Effector memory CD4-positive, alpha-beta T cell (primary cell): ENCODE data around the gene ZNF524.

Experiments used
- DNase-seq, 3 donors: peaks; one replicate each; pipeline ENCODE4 v3.0.0-alpha.2; 2020
- H3K27ac ChIP-seq: 2 replicates; pipeline ENCODE4 v1.7.0; 2013; ENCODE audit warnings: mild to moderate bottlenecking, low read length, moderate library complexity; ENCODE audit not compliant: insufficient read depth, poor library complexity, severe bottlenecking
- H3K27me3 ChIP-seq: replicated peaks from 2 replicates; pipeline ENCODE4 v1.7.0; 2013; ENCODE audit warnings: mild to moderate bottlenecking, low read length; ENCODE audit not compliant: insufficient read depth, control insufficient read depth, poor library complexity, severe bottlenecking
- H3K36me3 ChIP-seq: 2 replicates; pipeline ENCODE4 v1.7.0; 2013; ENCODE audit warnings: mild to moderate bottlenecking, low read length, moderate library complexity; ENCODE audit not compliant: control insufficient read depth, insufficient read depth
- H3K4me1 ChIP-seq: 2 replicates; pipeline ENCODE4 v1.7.0; 2013; ENCODE audit warnings: low read length, mild to moderate bottlenecking; ENCODE audit not compliant: control insufficient read depth, insufficient read depth, poor library complexity, severe bottlenecking
- H3K4me3 ChIP-seq: 2 replicates; pipeline ENCODE4 v1.7.0; 2013; ENCODE audit warnings: low read length, low read depth, mild to moderate bottlenecking; ENCODE audit not compliant: insufficient read depth, poor library complexity, severe bottlenecking
- H3K9me3 ChIP-seq: 2 replicates; pipeline ENCODE4 v1.7.0; 2013; ENCODE audit warnings: mild to moderate bottlenecking, low read length, moderate library complexity; ENCODE audit not compliant: control insufficient read depth

ZNF524 gene

GRCh38 chr19:55625004-55625326 is 24.9 kb downstream of the ZNF524 start:
- Histone ChIP-seq H3K27me3 (no peaks in the 10 kb centered on the region), H3K9me3 (no peaks in the 10 kb centered on the region), H3K27ac (peak overlapping the region; percentile 97), H3K4me3 (peak overlapping the region; percentile 83), H3K36me3 (peaks cover 4% of the 10 kb centered on the region), H3K4me1 (peaks cover 14% of the 10 kb centered on the region)
- no peak for DNase-seq

GRCh38 chr19:55626350-55626749 is 26.3 kb downstream of the ZNF524 start:
- Histone ChIP-seq H3K36me3 (no peaks in the 10 kb centered on the region), H3K27me3 (no peaks in the 10 kb centered on the region), H3K27ac (peak overlapping the region; percentile 65), H3K9me3 (no peaks in the 10 kb centered on the region), H3K4me3 (no peak overlapping the region), H3K4me1 (peaks cover 14% of the 10 kb centered on the region)
- peak; percentile 54 to 64 (median 60) for DNase-seq

GRCh38 chr19:55632463-55632834 is 32.4 kb downstream of the ZNF524 start:
- no peak overlapping the region for H3K27ac ChIP-seq
- H3K36me3 ChIP-seq: no peaks in the 10 kb centered on the region
- no peak overlapping the region for H3K4me3 ChIP-seq
- H3K4me1 ChIP-seq: peaks cover 26% of the 10 kb centered on the region
- H3K9me3 ChIP-seq: no peaks in the 10 kb centered on the region
- no peaks in the 10 kb centered on the region for H3K27me3 ChIP-seq
- DNase-seq: peak; percentile 68 to 89 (median 78)

- H3K4me3 ChIP-seq: no peak overlapping the region
- no peaks in the 10 kb centered on the region for H3K9me3 ChIP-seq
- H3K27me3 ChIP-seq: no peaks in the 10 kb centered on the region
- H3K27ac ChIP-seq: no peak overlapping the region
- peaks cover 28% of the 10 kb centered on the region for H3K4me1 ChIP-seq
- DNase-seq: no peak
- no peaks in the 10 kb centered on the region for H3K36me3 ChIP-seq
Observed at GRCh38 chr19:55633861-55634260, 33.8 kb downstream of the ZNF524 start.

GRCh38 chr19:55635334-55635717 is 35.2 kb downstream of the ZNF524 start:
- no peak for DNase-seq
- Histone ChIP-seq H3K27ac (peak overlapping the region; percentile 99), H3K4me1 (peaks cover 32% of the 10 kb centered on the region), H3K9me3 (no peaks in the 10 kb centered on the region), H3K4me3 (peak overlapping the region; percentile 96), H3K27me3 (no peaks in the 10 kb centered on the region), H3K36me3 (no peaks in the 10 kb centered on the region)

GRCh38 chr19:55635856-55636440 is 35.9 kb downstream of the ZNF524 start:
- H3K27ac ChIP-seq: peak overlapping the region; percentile 99
- no peaks in the 10 kb centered on the region for H3K9me3 ChIP-seq
- no peak for DNase-seq
- H3K4me1 ChIP-seq: peaks cover 35% of the 10 kb centered on the region
- no peaks in the 10 kb centered on the region for H3K27me3 ChIP-seq
- no peaks in the 10 kb centered on the region for H3K36me3 ChIP-seq
- H3K4me3 ChIP-seq: peak overlapping the region; percentile 96

GRCh38 chr19:55636723-55637122 is 36.6 kb downstream of the ZNF524 start:
- Histone ChIP-seq H3K27me3 (no peaks in the 10 kb centered on the region), H3K4me1 (peaks cover 36% of the 10 kb centered on the region), H3K36me3 (no peaks in the 10 kb centered on the region), H3K9me3 (no peaks in the 10 kb centered on the region), H3K27ac (peak overlapping the region; percentile 19), H3K4me3 (no peak overlapping the region)
- no peak for DNase-seq

- DNase-seq: no peak
- H3K4me1 ChIP-seq: peaks cover 36% of the 10 kb centered on the region
- no peaks in the 10 kb centered on the region for H3K9me3 ChIP-seq
- H3K36me3 ChIP-seq: no peaks in the 10 kb centered on the region
- no peaks in the 10 kb centered on the region for H3K27me3 ChIP-seq
- H3K27ac ChIP-seq: peak overlapping the region; percentile 21
- H3K4me3 ChIP-seq: no peak overlapping the region
Observed at GRCh38 chr19:55637534-55637933, 37.4 kb downstream of the ZNF524 start.

- Histone ChIP-seq H3K9me3 (no peaks in the 10 kb centered on the region), H3K4me1 (peaks cover 45% of the 10 kb centered on the region), H3K36me3 (no peaks in the 10 kb centered on the region), H3K4me3 (no peak overlapping the region), H3K27me3 (no peaks in the 10 kb centered on the region), H3K27ac (no peak overlapping the region)
- DNase-seq: no peak
Observed at GRCh38 chr19:55638864-55639359, 38.8 kb downstream of the ZNF524 start.

GRCh38 chr19:55640043-55640576 is 40.0 kb downstream of the ZNF524 start:
- H3K36me3 ChIP-seq: peaks cover 5% of the 10 kb centered on the region
- H3K27ac ChIP-seq: peak overlapping the region; percentile 84
- H3K4me3 ChIP-seq: peak overlapping the region; percentile 76
- no peaks in the 10 kb centered on the region for H3K9me3 ChIP-seq
- peaks cover 55% of the 10 kb centered on the region for H3K4me1 ChIP-seq
- no peaks in the 10 kb centered on the region for H3K27me3 ChIP-seq
- peak; percentile 55 to 61 (median 61) for DNase-seq
